ENCODE results near the gene ZNF672. TPM values are rescaled to one million over a fixed set of nuclear protein-coding genes. Genes with fewer than 3 reads are reported as not detected.

The ZNF672 gene
- total RNA-seq, 1 donor from 2014 or later: 39.8 TPM

DNA sequence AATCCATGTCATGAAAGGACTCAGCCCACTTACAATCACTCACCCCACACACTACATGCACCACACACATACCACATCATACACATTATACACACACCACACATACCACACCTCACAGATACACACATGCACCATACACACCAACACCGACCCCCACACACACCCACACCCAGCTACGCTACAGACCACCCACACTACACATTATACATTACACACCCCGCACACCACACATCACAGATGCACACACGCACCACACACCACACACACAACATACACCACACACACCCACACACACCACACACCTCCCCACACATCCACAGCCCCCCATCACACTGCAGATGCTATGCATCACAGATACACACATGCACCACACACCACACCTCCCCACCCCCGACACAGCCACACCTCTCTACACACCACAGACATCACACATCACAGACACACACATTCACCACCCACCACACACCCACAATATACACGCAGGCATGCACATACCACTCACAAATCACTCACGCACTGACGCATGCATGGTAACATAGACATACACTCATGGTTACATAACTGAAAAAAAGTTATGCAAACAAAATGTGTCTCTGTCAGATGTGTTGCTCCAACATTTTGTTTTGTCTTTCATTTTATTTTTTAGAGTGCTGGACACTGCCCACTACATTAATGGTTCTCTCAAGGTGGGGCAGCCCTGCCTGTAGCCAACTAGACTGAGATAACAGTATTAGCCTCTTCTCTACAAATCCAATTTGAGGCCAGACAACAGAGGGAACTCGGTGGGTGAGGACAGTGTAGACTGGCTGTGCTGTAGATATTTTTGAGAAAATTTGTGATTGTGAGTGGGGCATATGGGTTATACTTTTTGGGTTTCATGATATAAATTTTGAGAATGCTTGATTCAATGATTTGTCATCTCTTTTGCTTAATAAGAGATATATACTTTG is 52.8 kb downstream of the ZNF672 start:
- Histone ChIP-seq H3K27me3 (ENCODE audit: low read depth) (no peaks in the 10 kb centered on the region), H3K4me3 (no peak overlapping the region), H3K9me3 (no peaks in the 10 kb centered on the region), H3K27ac (no peak overlapping the region), H3K36me3 (no peaks in the 10 kb centered on the region), H3K4me1 (no peaks in the 10 kb centered on the region)
- TF ChIP-seq, protein P1, sequence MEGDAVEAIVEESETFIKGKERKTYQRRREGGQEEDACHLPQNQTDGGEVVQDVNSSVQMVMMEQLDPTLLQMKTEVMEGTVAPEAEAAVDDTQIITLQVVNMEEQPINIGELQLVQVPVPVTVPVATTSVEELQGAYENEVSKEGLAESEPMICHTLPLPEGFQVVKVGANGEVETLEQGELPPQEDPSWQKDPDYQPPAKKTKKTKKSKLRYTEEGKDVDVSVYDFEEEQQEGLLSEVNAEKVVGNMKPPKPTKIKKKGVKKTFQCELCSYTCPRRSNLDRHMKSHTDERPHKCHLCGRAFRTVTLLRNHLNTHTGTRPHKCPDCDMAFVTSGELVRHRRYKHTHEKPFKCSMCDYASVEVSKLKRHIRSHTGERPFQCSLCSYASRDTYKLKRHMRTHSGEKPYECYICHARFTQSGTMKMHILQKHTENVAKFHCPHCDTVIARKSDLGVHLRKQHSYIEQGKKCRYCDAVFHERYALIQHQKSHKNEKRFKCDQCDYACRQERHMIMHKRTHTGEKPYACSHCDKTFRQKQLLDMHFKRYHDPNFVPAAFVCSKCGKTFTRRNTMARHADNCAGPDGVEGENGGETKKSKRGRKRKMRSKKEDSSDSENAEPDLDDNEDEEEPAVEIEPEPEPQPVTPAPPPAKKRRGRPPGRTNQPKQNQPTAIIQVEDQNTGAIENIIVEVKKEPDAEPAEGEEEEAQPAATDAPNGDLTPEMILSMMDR (IDR thresholded peaks at IDR 0.05): no peak
- ATAC-seq (no peak), DNase-seq (no peak)
- intact Hi-C loops (cut with DNase I): no loop called here

DNA sequence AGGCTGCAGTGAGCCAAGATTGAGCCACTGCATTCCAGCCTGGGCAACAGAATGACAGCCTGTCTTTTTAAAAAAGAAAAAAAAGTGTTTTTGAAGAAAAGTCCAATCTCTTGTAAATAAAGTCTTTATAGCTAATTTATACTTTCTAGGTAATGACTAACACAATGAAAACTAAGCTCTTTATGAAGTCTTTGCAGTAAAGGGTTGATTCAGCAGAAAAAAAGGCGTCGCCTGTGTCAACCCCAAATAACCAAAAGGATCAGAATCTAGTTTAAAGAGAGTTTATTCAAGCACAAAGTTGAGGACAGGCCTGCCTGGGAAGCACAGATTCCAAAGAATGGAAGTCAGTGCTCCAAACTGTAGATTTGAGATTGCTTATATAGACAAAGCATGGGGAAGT is 53.7 kb downstream of the ZNF672 start:
- TF ChIP-seq, protein P1 (IDR thresholded peaks at IDR 0.05): no peak
- DNase-seq (no peak), ATAC-seq (no peak)
- Histone ChIP-seq H3K4me1 (no peaks in the 10 kb centered on the region), H3K36me3 (no peaks in the 10 kb centered on the region), H3K9me3 (no peaks in the 10 kb centered on the region), H3K27me3 (ENCODE audit: low read depth) (no peaks in the 10 kb centered on the region), H3K4me3 (no peak overlapping the region), H3K27ac (no peak overlapping the region)
- intact Hi-C loops (cut with DNase I): no loop called here

DNA sequence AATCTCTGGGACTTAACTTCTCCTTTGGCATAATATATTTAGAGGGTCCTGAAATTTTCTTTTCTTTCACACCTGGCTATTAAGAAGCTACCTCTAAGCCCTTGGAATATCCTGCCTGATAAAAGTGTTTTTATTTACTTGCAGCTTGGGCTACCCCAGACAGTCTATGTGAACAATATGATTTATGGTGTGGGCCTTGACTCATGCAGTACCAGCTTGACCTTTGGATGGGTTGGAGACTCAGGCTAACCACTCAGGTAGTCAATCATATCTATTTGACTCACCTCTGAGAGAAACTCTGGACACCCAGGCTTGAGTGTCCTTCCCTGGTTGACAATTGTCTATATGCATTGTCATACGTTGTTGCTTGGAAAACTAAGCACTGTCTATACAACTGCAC is 54.6 kb downstream of the ZNF672 start:
- intact Hi-C loops (cut with DNase I): no loop called here
- ATAC-seq (no peak), DNase-seq (no peak)
- no peak overlapping the region for H3K4me3 ChIP-seq
- TF ChIP-seq, protein P1 (IDR thresholded peaks at IDR 0.05): no peak
- no peak overlapping the region for H3K27ac ChIP-seq
- no peaks in the 10 kb centered on the region for H3K36me3 ChIP-seq
- H3K9me3 ChIP-seq: no peaks in the 10 kb centered on the region
- peaks cover 3% of the 10 kb centered on the region for H3K27me3 ChIP-seq (ENCODE audit: low read depth)
- H3K4me1 ChIP-seq: no peaks in the 10 kb centered on the region

DNA sequence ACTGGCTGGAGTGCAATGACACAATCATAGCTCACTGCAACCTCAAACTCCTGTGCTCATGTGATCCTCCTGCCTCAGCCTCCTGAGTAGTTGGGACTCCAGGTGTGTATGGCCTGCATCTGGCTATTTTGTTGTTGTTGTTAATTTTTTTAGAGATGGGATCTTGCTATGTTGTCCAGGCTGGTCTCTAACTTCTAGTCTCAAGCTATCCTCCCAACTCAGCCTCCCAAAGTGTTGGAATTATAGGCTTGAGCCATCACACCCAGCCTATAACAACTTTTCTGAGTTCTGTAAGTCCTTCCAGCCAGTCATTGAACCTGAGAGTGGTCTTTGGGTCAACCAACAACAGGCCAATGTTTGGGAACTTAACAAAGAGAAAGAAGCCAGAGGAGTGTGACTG is 56.8 kb downstream of the ZNF672 start:
- TF ChIP-seq, protein P1 (IDR thresholded peaks at IDR 0.05): no peak
- Histone ChIP-seq H3K27me3 (ENCODE audit: low read depth) (peaks cover 10% of the 10 kb centered on the region), H3K4me3 (no peak overlapping the region), H3K27ac (no peak overlapping the region), H3K4me1 (no peaks in the 10 kb centered on the region), H3K36me3 (no peaks in the 10 kb centered on the region), H3K9me3 (no peaks in the 10 kb centered on the region)
- DNase-seq: no peak
- intact Hi-C loops (cut with DNase I): no loop called here
- ATAC-seq: no peak

DNA sequence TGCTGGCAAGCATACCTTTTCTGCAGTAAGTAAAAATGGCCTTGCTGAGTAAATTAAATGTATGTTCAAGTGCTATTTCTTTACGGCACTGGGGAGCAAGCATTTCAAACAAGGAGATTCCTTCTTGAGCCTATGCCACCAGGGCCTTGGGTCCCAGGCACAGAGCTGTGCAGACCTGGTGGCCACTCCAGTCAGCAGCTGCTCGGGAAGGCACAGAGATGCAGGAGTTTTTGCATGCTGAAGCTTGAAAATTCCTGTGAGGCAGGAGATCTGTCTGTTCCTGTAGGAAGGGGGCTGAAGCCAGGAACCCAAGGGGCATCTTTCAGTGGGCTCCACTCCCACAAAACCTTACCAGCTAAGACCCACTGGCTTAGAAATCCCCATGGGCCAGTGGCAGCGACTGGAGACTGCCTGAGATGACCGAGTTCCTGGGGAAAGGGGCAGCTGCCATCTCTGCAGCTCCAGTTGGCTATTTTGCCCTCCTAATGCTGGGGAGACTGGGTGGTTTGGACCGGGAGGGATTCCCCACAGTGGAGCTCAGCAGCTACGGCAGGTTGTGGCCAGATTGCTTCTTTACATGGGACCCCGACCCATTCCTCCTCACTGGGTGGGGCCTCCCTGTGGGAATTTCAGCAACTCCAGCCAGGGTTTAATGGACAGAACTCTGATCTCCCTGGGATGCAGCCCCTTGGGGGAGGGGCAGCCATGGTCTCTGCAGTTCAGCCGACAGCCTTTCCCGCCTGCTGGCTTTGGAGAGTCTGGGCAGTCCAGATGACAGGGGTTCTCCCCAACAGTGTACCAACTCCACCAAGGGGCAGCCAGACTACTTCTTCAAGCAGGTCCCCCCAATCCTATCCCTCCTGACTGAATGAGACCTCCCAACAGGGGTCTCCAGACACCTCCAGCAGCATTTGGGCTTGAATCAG is 59.7 kb downstream of the ZNF672 start:
- TF ChIP-seq, protein P1 (IDR thresholded peaks at IDR 0.05): no peak
- intact Hi-C loops (cut with DNase I): no loop called here
- DNase-seq: no peak
- Histone ChIP-seq H3K9me3 (no peaks in the 10 kb centered on the region), H3K36me3 (no peaks in the 10 kb centered on the region), H3K27me3 (ENCODE audit: low read depth) (peaks cover 10% of the 10 kb centered on the region), H3K4me1 (no peaks in the 10 kb centered on the region), H3K4me3 (no peak overlapping the region), H3K27ac (no peak overlapping the region)
- ATAC-seq: no peak

Small RNAs within 50 kb of the gene (microRNA-seq; reads per million reads assigned to microRNA genes)
- gene MIR3124 (ENCODE audit: borderline number of aligned reads): 1.5 reads per million

Other genes starting within 250 kb of the ZNF672 start
- not detected for gene OR2T10, start 240.5 kb upstream of the ZNF672 start, total RNA-seq
- gene OR2T11, start 203.1 kb upstream of the ZNF672 start, total RNA-seq: not detected
- not detected for gene OR2T35, start 192.9 kb upstream of the ZNF672 start, total RNA-seq
- gene OR2T27, start 182.7 kb upstream of the ZNF672 start, total RNA-seq: not detected
- gene OR14I1, start 135.5 kb upstream of the ZNF672 start, total RNA-seq: not detected
- gene LYPD8, start 82.5 kb upstream of the ZNF672 start, total RNA-seq: not detected
- gene SH3BP5L, start 12.3 kb upstream of the ZNF672 start, total RNA-seq: 25.0 TPM
- gene ZNF692, start 20.9 kb downstream of the ZNF672 start, total RNA-seq: 41.9 TPM
- gene PGBD2, start 68.0 kb downstream of the ZNF672 start, total RNA-seq: 9.1 TPM